C4-2B (cell line): ENCODE results near the gene GAL3ST1.

Experiments used
- ZFX ChIP-seq: fragments of 450-650 bp; IDR thresholded peaks from 2 replicates; pipeline ENCODE4 v1.6.1; 2017
- TF ChIP-seq, protein P1 (sequence below): fragments of 450-650 bp; conservative IDR thresholded peaks from 2 replicates; pipeline ENCODE4 v1.5.1; 2017; ENCODE audit warnings: mild to moderate bottlenecking

DNA sequence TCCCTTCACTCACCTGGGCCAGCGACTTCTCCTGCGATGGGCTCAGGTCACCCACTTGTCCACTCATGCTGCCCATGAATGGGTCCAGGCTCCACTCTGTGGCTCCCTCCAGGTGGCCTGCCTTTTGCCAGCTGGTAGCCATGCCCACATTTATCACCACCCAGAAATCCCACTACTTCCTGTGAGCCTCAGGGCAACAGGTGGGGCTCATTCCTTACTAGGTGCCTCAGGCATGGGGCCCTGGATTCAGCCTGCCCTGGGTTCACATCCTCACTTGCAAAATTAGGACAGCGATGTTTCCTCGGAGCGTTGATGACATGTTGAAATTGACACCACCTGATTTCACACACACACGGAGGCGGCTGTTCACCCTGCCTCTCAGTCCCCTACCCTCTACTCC is 27.8 kb downstream of the GAL3ST1 start, which contains the start of gene SEC14L6:
- TF ChIP-seq, protein P1, sequence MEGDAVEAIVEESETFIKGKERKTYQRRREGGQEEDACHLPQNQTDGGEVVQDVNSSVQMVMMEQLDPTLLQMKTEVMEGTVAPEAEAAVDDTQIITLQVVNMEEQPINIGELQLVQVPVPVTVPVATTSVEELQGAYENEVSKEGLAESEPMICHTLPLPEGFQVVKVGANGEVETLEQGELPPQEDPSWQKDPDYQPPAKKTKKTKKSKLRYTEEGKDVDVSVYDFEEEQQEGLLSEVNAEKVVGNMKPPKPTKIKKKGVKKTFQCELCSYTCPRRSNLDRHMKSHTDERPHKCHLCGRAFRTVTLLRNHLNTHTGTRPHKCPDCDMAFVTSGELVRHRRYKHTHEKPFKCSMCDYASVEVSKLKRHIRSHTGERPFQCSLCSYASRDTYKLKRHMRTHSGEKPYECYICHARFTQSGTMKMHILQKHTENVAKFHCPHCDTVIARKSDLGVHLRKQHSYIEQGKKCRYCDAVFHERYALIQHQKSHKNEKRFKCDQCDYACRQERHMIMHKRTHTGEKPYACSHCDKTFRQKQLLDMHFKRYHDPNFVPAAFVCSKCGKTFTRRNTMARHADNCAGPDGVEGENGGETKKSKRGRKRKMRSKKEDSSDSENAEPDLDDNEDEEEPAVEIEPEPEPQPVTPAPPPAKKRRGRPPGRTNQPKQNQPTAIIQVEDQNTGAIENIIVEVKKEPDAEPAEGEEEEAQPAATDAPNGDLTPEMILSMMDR = no peak
- TF ChIP-seq ZFX = no peak
